HTERT RPE-1 (cell line): ENCODE data around the gene CAMKK1.

Source experiments
- in situ Hi-C: fragments of 300-500 bp; cut with MboI; formaldehyde crosslinking; loops from 4 replicates; pipeline ENCODE4 v1.14.3; 2020; ENCODE audit warnings: low sequenced_read_pairs

CAMKK1 gene

DNA sequence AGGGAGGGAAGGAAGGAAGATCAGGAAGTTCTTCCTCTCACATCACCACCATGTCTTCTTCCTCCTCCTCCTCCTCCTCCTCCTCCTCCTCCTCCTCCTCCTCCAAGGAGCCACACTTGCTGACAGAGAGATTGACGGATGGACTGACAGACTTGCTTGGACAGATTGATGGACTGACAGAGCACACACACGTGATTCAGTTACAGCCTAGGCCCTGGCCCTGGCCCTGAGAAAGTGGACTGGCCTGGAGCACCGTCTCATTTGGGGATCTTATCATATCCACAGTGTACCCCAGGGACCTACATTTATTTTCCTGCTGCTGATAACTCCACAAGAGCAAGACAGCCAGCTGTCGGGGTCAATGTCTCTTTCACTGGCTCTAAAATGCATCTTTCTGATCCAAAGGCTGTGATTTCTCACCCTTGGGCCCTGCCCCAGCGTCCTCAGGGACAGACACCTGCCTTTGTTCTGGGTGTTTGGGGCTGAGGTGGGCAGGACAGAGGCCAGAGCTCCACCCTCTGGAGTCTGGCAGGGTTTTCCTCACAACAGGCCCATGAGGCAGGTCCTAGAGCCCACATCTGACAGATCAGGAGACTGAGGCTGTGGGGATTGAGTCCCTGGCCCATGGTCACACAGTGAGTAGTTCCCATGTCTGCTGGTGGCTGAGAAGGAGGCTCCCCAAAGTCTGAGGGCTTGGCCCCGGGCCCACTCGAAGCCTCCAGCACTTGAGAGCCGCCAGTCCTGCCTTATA is 25.7 kb upstream of the CAMKK1 start:
- in situ Hi-C loops: no loop called here

DNA sequence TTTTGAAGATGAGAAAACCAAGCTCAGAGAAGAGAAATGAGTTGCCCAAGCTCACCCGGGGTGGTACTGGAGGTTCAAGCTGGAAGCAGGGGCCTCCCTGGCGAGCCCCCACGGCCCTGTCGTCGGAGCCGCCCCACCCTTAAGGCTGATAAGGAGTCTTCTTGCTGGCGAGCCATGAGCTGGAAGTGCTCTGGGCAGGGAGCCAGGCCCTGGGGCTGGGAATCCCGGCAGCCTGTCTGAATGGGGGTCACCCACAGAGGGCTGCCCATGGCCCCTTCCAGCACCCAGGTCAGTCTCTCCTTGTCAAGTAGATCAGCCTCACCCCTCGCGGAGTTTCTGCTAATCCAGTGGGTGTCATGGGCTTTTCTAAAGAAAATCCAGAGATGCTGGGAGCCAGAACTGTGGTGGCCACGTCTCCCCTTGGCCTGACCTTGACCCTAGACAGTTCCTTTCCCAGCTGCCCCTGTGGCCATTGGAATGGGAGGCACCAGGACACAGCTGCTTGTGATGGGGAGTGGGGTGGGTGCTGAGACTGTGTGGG is 24.6 kb upstream of the CAMKK1 start:
- in situ Hi-C loops: no loop called here

DNA sequence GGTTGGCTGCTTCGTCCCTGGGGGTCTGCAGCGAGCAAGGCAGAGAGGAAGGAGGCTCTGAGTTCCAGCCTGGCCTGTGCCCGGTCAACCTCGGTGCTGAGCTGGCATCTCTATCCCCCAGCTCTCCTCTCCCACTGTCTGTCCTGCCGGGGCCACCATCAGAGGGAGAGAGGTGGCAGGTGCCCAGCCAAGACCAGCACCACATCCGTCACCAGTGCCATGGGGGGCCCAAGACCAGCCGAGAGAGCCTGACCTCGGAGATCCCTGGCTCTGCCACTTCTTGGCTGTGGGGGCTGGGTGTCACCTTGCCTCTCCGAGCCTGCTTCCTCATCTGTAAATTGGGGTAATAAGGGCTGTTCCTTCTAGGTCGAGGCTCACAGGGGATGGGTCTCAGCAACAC is 24.0 kb upstream of the CAMKK1 start:
- in situ Hi-C loops: no loop called here

DNA sequence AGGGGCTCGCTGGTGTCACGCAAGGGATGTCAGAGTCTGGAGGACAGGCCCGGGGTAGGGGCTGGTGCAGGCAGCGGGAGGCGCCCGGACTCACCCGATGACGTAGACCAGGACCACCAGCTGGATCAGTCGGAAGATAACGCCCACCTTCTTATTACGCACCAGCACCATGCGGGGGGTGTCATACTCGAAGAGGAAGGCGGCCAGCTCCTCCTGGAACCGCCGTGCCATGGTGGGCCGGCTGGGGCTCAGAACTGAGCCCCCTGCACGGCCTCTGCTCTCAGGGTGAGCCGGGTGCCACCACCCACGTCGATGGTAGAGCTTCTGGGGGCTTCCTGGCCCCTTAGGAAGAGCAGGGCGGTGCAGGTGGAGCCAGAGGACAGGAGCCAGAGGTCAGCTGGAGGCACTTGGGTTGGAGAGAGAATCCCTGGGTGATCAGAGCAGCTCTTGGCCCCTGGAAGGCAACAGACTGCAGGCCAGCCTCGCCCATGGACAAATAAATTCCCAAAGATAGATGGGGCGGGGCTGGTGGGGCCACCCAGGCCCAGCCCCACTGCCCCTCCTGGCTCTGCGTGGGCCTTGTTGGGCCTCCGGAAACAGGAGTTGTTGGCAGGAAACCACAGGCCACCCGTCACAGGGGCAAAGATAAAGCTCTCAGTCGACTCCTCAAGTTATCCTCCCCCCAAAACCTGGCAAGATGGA is 23.3 kb upstream of the CAMKK1 start, which contains the start of gene P2RX1:
Gene P2RX1, minus strand, starts transcription at position 471 of the 702 bp plus-strand sequence. Its CDS starts 240 bp downstream, at position 231.
- in situ Hi-C loops: no loop called here

DNA sequence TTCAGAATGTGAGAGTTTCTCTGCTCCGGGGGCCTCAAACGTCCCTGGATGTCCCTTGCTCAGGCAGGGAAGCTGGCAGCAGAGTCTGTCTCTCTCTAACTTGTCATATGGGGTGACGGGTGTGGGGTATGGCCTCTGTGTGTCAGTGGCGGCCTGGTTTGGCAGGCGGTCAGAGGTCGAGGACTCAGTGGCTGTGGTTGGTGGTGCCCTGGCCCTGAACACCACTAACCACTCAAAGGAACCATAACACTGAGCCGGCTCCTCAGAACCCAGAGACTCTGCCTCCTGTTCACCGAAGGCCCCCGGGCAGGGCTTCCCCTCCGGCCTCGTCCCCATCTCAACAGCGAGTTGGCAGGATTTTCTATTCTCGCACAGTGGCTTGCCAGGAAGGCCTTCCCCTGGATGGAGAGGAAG is 22.7 kb upstream of the CAMKK1 start:
- in situ Hi-C loops: no loop called here

DNA sequence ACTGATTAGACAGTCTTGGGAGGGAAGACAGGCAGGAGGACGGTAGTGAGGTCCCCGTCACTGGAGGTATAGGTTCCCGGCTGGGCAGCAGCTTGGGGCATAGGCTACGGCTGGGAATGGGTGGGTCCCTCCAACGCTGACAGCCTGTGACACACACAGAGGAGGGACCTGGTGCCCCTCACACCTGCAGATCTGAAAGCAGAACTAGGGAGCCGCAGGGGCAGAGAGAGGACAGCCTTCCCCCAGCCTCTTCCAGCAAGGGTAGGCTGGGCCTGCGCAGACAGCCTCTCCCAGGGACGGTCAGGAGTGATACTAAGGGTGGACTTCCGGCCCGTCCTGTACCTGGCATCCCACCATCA is 21.4 kb upstream of the CAMKK1 start:
- in situ Hi-C loops: no loop called here

DNA sequence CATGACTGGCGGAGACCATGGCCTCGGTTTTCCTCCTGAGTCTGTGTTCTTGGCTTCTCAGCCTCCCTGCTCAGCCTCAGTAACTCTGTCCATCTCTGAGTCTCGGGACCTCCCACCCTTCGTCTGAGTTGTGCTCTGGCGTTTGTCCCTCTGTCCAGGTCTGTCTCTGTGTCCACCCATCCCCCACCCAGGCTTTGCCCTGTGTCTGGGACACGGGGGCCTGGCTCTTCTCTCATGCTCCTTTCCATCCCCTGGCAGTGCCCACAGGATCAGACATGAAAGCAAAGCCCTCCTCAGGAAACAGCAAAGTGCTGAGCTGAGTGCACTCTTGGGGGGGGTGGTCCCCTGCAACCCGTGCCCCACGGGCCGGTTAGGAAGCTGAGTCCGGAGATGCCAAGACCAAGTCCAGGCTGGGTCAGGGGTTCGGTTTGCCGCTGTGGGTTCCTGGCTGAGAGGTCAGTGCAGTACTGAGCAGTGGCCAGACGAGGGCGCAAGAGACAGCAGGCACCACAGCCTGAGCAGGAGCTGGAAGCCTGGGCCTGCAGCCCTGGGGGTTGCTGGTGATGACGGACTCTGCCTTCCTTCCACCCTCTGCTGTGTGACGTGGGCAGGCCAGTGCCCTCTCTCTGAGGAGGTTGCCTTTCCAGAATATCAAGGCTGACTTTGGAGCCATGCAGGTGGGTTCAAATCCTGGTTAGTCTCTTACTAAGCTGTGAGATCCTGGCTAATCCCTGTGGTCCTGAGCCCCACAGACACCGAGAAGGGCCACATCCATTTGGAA is 20.9 kb upstream of the CAMKK1 start:
- in situ Hi-C loops: no loop called here

DNA sequence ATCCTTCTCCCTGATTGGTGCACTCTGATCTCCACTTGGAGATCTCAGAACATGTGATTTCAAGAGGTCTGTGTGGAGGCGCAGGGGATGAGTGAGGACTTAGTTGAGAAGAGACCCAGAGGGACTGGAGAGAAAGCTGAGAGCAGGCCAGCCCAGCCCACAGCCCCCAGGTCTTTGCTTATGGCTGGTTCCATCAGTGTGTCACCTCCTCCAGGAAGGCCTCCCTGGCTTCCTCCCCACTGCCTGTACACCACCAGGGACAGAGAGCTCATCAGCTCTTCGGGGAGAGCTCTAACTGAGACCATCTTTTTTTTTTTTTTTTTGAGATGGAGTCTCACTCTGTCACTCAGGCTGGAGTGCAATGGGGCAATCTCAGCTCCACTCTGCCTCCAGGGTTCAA is 20.0 kb upstream of the CAMKK1 start:
- in situ Hi-C loops: no loop called here

DNA sequence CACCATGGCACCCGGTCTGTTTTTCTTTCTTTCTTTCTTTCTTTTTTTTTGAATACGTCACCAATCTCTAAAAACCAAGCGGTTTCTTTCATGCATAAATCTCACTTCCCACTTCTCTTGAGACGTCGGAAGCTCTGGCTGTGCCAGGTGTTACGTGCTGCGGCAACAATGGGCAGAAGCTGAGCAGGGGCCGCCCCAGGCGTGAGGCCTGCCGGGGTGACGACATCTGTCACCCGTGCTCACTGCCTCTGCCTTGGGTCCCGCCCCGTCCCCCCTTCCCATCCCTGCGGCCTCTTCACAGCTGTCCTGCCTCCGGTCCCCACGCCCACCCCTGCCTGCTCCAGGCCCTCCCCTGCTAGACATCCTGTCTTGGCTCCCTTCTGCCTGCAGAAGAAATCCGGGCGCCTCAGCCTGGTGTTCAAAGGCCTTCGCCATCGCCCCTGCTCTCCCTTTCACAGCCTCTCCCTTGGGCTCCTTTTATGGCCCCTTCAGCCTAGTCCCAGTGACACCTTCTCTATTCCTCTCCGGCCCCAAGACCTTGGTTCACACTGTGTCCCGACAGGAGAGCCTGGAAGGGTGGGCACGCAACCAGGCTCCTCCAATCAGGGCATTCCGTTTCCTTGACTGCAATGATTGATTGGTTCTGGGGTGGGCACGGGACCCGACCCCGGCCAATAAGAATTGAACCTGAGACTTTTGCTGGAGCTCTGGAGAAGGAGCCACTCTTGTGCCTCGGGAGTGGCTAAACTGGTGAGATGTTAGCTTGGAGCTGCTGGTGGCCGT is 18.6 kb upstream of the CAMKK1 start:
- in situ Hi-C loops: no loop called here

DNA sequence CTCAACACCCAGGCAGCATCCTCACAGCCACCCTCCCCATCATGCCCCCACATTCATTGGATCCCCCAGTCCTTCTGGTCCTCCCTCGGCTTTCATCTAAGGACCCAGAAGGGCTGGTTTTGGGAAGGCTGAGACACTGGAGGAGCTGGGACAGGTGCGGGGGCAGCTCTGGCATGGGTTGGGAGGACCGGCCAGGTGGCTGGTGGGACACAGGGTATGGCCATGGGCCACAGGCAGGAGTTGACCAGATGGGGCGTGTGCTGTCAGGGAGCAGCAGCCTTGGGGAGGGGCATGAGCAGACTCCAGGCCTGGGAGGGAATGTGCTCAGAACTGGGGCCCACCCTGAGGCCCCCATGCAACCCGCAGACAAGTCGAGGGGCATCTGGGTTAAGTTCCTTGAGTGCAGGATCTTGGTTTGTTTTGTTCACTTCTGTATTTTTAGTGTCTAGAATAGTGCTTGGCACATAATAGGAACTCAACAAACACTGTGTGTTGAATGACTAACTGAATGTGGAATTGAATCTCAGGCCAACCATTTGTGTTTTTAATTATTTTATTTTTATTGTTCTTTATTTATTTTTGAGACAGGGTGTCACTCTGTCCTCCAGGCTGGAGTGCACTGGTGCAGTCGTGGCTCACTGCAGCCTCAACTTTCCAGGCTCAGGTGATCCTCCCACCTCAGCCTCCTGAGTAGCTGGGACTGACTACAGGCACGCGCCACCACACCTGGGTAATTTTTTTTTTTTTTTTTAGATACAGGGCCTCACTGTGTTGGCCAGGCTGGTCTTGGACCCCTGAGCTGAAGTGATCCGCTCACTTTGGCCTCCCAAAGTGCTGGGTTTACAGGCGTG is 17.8 kb upstream of the CAMKK1 start:
- in situ Hi-C loops: no loop called here

DNA sequence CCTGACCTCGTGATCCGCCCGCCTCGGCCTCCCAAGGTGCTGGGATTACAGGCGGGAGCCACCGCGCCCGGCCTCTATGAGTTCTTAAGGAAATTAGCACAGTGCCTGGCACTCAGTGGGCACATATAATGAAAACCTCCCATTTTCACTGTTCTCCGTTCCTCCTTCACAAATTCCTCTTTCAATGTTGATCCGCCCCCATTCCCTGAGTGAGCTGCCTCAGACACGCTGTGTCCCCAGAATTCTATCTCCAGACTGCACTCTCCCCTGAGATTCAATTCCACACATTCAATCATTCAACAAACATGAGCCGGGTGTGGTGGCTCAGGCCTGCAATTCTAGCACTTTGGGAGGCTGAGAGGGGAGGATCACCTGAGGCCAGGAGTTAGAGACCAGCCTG is 16.4 kb upstream of the CAMKK1 start:
- in situ Hi-C loops: no loop called here

DNA sequence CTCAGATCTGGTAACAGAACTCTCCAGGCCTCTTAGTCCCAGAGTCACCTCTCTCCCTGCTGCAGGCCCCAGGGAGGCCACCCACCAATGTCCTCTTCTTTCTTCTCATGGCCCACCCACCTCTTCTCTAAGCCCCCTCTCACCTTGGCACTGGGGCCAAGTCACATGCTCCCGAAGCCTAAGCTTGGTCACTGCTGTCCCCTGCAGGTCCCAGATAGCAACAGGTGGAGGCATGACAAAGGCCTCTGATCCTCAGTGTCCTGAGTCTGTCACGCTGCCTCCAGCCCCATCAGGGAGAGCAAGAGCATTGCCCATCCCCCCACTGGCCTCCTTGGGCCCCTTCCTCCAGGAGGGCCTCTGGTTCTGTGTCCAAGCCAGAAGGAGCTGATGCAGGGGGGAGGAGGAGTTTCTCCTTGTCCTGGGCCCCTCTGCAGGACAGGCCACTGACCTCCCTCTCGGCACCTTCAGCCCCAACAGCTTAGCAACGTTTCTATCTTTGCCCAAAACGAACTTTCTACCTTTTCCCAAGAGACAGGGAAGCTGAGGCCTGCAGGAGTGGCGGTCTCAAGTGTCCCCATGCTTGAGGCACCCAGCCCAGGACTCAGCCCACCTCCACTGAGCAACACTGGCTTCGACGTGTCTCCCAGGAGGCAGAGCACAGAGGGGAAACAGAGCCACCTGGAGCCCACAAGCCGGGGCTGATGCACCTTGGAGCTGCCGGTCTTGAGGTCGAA is 14.8 kb upstream of the CAMKK1 start:
- in situ Hi-C loops: no loop called here

DNA sequence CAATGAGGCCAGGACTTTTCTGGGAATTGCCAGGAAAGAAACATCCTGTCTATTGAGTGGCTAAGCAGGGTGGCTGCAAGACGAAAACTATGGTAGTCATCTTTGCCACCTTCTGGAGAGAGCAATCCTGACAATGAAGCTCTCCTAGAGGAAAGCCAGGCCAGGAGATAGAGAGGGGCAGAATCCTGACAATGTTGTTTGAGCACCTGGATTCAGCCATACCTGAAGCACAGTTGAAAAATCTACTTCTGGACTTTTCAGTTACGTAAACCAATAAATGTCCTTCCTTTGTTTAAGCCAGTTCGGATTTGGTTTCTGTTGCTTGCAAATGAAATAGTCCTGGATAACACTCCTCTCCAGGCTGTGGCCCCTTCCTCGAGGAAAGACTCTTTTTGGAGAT is 14.0 kb upstream of the CAMKK1 start:
- in situ Hi-C loops: no loop called here

DNA sequence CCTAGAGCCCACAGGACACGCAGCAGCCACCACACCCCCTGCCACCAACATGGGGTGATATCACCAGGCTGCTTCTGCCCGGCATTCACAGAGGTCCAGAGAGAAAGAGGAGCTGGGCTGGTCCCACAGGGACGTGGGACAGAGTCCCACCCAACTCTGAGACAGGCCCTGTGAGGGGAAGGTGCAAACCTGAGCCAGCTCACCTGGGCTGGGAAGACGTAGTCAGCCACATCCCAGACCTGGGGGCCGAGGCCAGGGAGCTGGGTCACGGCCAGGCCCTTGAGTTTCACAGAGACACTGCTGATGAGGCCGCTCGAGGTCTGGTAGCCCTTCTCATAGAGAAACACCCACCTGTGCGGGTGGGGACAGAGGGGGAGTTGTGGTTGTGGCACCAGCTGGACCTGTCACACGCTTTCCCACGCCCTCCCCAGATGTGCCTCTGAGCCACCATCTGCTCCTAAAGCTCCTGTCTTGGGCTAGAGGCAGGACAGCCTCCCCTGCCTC is 12.2 kb upstream of the CAMKK1 start:
- in situ Hi-C loops: no loop called here

DNA sequence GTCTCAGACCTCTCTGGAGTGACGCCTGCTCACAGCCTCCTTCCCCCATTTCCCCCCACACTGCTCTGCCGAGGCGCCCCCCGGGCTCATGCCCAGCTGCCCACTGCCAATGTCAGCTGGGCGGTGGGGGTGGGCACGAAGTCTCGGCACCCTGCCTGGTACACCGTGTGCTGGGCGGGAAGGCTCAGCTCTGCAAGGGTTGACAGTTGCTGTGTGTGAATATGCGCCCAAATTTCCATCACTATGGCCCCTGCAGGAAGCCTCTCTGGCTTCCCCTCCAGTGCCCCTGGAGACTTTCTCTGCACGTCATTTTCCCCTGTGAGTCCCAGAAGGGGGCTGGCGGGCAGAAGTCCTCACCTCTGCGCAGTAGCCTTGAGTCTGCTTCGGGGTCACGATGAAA is 11.6 kb upstream of the CAMKK1 start:
- in situ Hi-C loops: no loop called here

DNA sequence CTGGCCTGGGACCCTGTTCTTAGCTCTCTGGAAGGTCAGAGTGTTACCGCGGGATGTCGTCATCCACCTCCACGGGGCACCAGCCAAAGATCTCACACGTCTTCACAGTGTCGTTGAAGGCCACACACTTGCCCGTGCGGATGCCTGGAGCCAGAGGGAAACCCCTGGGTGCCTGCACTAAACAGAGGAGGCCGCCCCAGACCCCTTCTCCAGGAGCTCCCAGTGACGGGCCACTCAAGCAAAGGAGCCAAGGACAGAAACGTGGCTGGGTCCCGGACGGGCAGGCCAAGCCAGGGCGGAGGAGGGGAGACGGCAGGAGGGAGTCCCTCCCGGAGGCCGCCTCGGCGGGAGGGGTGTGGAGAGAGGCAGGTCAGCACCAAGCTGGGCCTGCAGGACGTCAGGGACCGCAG is 11.0 kb upstream of the CAMKK1 start:
- in situ Hi-C loops: no loop called here

DNA sequence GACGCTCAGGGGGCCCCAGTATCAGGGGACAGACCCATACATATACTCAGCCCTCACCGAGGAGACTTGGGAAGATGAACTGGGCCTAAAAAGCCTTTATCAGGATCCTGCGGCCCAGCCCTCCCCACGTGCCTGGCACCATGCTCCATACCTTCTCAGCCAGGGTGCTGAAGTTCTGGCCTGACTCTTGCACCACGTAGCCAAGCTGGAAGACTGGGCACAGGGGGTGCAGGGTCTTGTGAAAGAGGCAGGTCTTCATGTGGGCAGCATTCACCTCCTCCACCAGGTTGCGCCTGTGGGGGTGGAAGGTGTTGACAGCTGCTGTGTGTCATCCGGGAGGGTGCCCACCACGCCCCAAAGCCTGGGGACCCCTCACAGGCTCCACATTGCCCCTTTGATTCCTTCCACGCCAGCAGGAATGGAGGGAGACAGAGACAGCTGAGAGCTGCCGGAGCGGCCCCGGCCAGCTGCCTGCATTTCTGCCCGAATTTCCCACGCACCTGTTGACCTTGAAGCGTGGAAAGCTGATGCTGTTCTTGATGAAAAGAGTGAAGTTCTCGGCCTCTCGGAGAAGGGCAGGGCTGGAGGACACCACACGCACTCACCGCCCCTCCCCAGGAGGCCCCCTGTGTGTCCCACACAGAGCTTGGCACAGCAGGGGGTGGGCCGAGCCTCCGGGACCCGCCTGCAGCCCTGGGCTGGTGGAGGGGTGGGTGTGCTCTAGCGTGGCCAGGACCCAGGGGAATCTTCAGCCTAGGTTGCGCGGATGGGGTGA is 10.4 kb upstream of the CAMKK1 start:
- in situ Hi-C loops: no loop called here

DNA sequence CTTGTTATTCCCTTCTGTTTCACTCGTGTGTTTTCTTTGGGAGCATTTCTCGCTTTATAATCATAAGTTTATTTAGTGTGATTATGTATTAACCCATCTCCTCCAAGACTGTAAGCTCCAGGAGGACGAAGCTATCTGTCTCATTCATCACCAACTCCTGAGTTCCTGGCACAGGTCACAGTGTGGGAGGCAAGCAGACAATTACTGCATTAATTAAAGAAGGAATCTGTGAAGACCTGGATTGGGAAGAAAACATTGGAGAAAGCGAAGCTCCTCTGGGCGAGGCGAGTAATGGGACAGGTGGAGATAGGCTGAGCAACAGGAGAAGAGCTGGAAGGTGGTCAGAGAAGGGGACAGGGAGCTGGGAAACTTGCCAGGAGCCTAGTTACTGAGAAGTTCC is 7.8 kb upstream of the CAMKK1 start:
- in situ Hi-C loops: no loop called here
